MM.1S (cell line): ENCODE data around the gene TMEM51.

Experiments
- EZH2 ChIP-seq: fragments of 300-600 bp; sonication (generic); optimal IDR thresholded peaks from 2 replicates; pipeline ENCODE3; 2017; ENCODE audit warnings: low read depth, mild to moderate bottlenecking, antibody characterized with exemption, low read length, mixed read lengths
- EZH2phosphoT487 ChIP-seq: fragments of 300-600 bp; sonication (generic); IDR thresholded peaks from 2 replicates; pipeline ENCODE4 v1.6.1; 2018; ENCODE audit warnings: antibody characterized with exemption, low read length
- TF ChIP-seq, protein P1 (sequence below): fragments of 300-600 bp; sonication (generic); IDR thresholded peaks from 2 replicates; pipeline ENCODE4 v1.5.1; 2016; ENCODE audit warnings: antibody characterized with exemption, low read length, mixed read lengths

DNA sequence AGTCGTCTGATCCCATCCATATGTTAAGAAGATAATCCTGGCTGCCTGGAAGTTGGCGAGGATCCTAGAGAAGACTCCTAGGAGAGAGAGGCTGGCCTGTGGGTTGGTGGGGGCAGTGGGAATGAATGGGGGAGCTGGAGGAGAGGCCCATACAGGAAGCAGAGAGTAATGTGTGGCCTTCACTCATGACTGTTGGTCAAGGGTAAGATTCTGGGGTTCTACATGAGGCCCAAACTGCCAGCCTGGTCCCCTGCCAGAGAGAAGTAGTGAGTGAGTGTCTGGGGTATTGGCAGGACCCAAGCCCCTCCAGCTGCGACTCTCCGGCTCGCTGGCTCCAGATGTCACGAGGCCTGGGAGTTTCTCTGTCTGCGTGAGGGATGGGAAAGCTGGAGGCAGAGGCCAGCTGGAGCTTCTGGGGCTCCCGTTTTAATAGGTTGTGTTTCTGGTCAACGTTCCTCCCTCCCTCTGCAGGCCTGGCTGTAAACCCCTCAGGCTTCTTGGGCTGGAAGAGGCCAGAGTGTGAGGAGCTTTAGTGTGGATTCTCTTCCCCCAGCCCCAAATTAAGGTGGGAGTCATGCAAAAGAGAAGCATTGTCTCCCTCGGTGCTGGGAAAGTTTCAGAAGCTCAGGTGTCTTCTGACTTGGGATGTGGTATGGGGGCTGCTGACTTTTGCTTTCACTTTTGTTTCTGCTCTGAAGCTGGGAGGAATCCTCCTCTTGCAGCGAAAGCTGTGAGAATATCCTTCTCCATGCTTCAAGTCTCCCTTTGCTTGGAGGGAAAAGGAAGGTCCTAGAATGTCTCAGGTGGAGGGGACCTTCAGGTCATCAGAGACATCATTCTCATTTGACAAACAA, 2.6 kb downstream of the TMEM51 start:
- TF ChIP-seq, protein P1, sequence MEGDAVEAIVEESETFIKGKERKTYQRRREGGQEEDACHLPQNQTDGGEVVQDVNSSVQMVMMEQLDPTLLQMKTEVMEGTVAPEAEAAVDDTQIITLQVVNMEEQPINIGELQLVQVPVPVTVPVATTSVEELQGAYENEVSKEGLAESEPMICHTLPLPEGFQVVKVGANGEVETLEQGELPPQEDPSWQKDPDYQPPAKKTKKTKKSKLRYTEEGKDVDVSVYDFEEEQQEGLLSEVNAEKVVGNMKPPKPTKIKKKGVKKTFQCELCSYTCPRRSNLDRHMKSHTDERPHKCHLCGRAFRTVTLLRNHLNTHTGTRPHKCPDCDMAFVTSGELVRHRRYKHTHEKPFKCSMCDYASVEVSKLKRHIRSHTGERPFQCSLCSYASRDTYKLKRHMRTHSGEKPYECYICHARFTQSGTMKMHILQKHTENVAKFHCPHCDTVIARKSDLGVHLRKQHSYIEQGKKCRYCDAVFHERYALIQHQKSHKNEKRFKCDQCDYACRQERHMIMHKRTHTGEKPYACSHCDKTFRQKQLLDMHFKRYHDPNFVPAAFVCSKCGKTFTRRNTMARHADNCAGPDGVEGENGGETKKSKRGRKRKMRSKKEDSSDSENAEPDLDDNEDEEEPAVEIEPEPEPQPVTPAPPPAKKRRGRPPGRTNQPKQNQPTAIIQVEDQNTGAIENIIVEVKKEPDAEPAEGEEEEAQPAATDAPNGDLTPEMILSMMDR, result no peak
- no peak for TF ChIP-seq EZH2
- no peak for TF ChIP-seq EZH2phosphoT487
